Panc1 (cell line): ENCODE results near the gene SCAF4. TPM values are rescaled to one million over a fixed set of nuclear protein-coding genes. Genes with fewer than 3 reads are reported as not detected.

ENCODE experiments used
- ATAC-seq: fragments of 200-7000 bp; cut with Tn5 transposase; 2 replicates; pipeline ENCODE4 v1.9.1; 2020; ENCODE audit warnings: mild to moderate bottlenecking, moderate library complexity
- BruUV-seq: library from RNA; stranded (reverse); fragments of 400-500 nt; replicated peaks from 2 replicates; lab custom pipeline; 2021; lab: Mats Ljungman, UMichigan
- CTCF ChIA-PET: fragments of 300-600 bp; sonication (Branson Sonifier 250); formaldehyde crosslinking; loops from one replicate; lab custom pipeline; 2022; ENCODE audit warnings: antibody characterized with exemption; lab: Charles Lee
- POLR2A ChIA-PET: fragments of 300-600 bp; sonication (Branson Sonifier 250); formaldehyde crosslinking; loops from one replicate; lab custom pipeline; 2022; ENCODE audit warnings: antibody characterized with exemption; lab: Charles Lee
- DNase-seq: peaks from one replicate; pipeline ENCODE4 v3.0.0-alpha.2; 2010; ENCODE audit warnings: low read depth, low spot score
- H3K27ac ChIP-seq: 2 replicates; pipeline ENCODE4 v1.5.1; 2011; ENCODE audit warnings: mild to moderate bottlenecking, low read length, inconsistent platforms
- H3K27me3 ChIP-seq: fragments of 200-500 bp; sonication (Bioruptor generic); 2 replicates; pipeline ENCODE4 v1.6.0; 2014; ENCODE audit warnings: low read length, inconsistent platforms; ENCODE audit not compliant: control insufficient read depth, insufficient read depth
- H3K36me3 ChIP-seq: fragments of 200-500 bp; sonication (Bioruptor generic); 2 replicates; pipeline ENCODE4 v1.5.1; 2014; ENCODE audit warnings: inconsistent platforms, mild to moderate bottlenecking, low read length, moderate library complexity; ENCODE audit not compliant: control insufficient read depth, insufficient read depth
- H3K4me1 ChIP-seq: 2 replicates; pipeline ENCODE4 v1.5.1; 2011; ENCODE audit warnings: inconsistent platforms, mild to moderate bottlenecking, low read length, moderate library complexity; ENCODE audit not compliant: control insufficient read depth, insufficient read depth
- H3K4me3 ChIP-seq, 2 experiments: 2 replicates each; pipeline ENCODE4 v1.5.1; 2011 to 2012; ENCODE audit warnings: low read depth in 2 of 2, low read length in 2 of 2, mild to moderate bottlenecking in 2 of 2, inconsistent platforms in 1 of 2, moderate library complexity in 1 of 2
- H3K9me3 ChIP-seq: fragments of 200-500 bp; sonication (Bioruptor generic); 2 replicates; pipeline ENCODE4 v1.5.1; 2014; ENCODE audit warnings: low read depth, mild to moderate bottlenecking, inconsistent platforms, low read length, moderate library complexity; ENCODE audit not compliant: control insufficient read depth, insufficient read depth
- CTCF ChIP-seq: fragments of 450-650 bp; IDR thresholded peaks from 2 replicates; pipeline ENCODE4 v1.5.1; 2017; ENCODE audit warnings: mild to moderate bottlenecking
- POLR2AphosphoS5 ChIP-seq: IDR thresholded peaks from 2 replicates; pipeline ENCODE4 v1.6.1; 2012; ENCODE audit warnings: mild to moderate bottlenecking, low read depth, low read length, moderate library complexity
- REST ChIP-seq, 2 experiments: IDR thresholded peaks; 2 replicates each; pipeline ENCODE4 v1.6.1; 2011 to 2012; ENCODE audit warnings: low read depth in 2 of 2, control low read depth in 1 of 2, low read length in 1 of 2, mild to moderate bottlenecking in 1 of 2, moderate library complexity in 1 of 2; ENCODE audit not compliant: insufficient read depth in 1 of 2
- SIN3A ChIP-seq: IDR thresholded peaks from 2 replicates; pipeline ENCODE4 v1.6.1; 2012; ENCODE audit warnings: low read depth, mild to moderate bottlenecking, low read length, moderate library complexity, borderline replicate concordance; ENCODE audit not compliant: insufficient read depth
- TCF7L2 ChIP-seq: IDR thresholded peaks from 2 replicates; pipeline ENCODE4 v1.6.1; 2011; ENCODE audit warnings: mild to moderate bottlenecking, low read depth, low read length, inconsistent platforms
- in situ Hi-C: cut with HindIII; loops from 2 replicates; pipeline ENCODE4 v1.10.0; 2016; ENCODE audit warnings: low sequenced_read_pairs, low pct_unique_long_range_greater_than_20kb
- intact Hi-C: fragments of 100-400 bp; cut with micrococcal nuclease; formaldehyde crosslinking; loops from one replicate; pipeline ENCODE4 v1.10.0; 2022; ENCODE audit not compliant: unreplicated experiment
- total RNA-seq: library from RNA; stranded (reverse); gene quantifications from one replicate; pipeline ENCODE4 v1.2.1, GENCODE V29; 2021; ENCODE audit not compliant: unreplicated experiment

SCAF4 gene
- total RNA-seq, 1 experiment from 2014 or later = 28.4 TPM

- H3K27ac ChIP-seq = no peak overlapping the region
- no peak for DNase-seq
- peaks cover 2% of the 10 kb centered on the region; the same call in 1 of the 2 replicates for H3K27me3 ChIP-seq
- no peaks in the 10 kb centered on the region for H3K9me3 ChIP-seq
- TF ChIP-seq REST (IDR thresholded peaks at IDR 0.05; ENCODE audit: insufficient read depth in 1 of 2, low read depth in 2 of 2, low read length in 1 of 2) (no peak), CTCF (no peak), SIN3A (no peak)
- ChIA-PET CTCF (no interaction called here), POLR2A (no interaction called here)
- intact Hi-C loops = no loop called here
- H3K36me3 ChIP-seq = no peaks in the 10 kb centered on the region
- H3K4me3 ChIP-seq = no peak overlapping the region
- no TSS peak for BruUV-seq
- in situ Hi-C loops = no loop called here
- ATAC-seq = no peak
- H3K4me1 ChIP-seq = no peaks in the 10 kb centered on the region
Measured at GRCh38 chr21:31756787-31757186, 24.9 kb upstream of the SCAF4 start.

- no peak for ATAC-seq
- ChIA-PET CTCF (no interaction called here), POLR2A (no interaction called here)
- DNase-seq = no peak
- in situ Hi-C loops = no loop called here
- Histone ChIP-seq H3K36me3 (no peaks in the 10 kb centered on the region), H3K27ac (no peak overlapping the region), H3K4me1 (no peaks in the 10 kb centered on the region), H3K27me3 (no peaks in the 10 kb centered on the region), H3K9me3 (no peaks in the 10 kb centered on the region), H3K4me3 (no peak overlapping the region)
- TF ChIP-seq REST (IDR thresholded peaks at IDR 0.05; ENCODE audit: insufficient read depth in 1 of 2, low read depth in 2 of 2, low read length in 1 of 2) (no peak), TCF7L2 (no peak), CTCF (no peak), POLR2AphosphoS5 (no peak), SIN3A (no peak)
- intact Hi-C loops = no loop called here
- BruUV-seq = no TSS peak
Measured at GRCh38 chr21:31755027-31755426, 23.1 kb upstream of the SCAF4 start.
